ENCODE measurements around the gene PGA4.
"Not testable (repeated sequence)": the region's sequence is repeated elsewhere in the genome, so short reads cannot be mapped to it uniquely, and the experiment has no call there.

Gene PGA4

DNA sequence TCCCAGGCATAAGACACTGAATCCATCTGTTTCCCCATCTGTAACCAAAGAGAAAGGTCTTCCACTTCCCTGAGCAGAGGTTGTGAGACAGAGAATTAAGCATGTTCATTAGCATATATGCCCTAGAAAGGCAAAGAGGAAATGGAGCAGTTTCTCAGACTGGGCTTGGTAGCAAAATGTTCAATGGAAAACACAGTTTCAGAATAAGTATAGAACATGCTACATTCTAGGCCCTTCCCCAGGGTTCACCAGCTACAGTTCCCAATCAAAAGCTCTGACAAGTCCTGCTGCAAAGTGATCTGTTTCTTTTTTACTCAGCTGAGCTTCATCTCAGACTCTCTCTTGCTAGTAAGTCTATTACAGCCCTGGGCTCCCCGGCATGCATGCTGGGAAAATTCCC is 30.2 kb downstream of the PGA4 start:
- DNase-seq = not testable (repeated sequence)

DNA sequence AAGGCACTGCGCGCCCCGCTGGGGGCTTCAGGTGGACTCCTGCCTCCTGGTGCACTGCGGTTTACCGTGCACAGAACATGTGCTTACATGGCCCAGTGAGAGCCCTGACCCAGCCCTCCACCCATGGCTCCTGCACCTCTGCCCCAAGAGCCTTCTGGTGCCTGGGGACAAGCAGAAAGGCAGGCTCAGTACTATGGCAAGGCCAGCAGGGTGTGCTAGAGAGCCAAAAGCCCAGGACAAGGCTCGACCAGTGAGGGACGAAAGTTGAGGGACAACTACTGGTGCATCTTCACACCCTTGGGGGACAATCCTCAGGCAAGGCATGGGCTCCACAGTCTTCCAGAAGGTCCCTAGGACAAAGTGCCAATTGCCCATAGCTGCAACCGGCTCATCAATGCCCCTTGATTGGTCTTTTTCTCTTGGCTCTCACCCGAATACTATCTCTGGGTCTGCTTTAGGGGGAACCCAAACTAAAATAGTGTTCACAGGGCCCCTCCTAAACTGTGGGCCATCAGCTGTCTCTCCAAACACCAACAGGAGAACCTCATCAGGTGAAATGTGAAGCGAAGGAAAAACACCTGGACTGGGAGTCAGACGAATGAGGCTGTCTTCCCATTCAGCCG is 32.4 kb downstream of the PGA4 start:
- DNase-seq = peak; percentile 42

DNA sequence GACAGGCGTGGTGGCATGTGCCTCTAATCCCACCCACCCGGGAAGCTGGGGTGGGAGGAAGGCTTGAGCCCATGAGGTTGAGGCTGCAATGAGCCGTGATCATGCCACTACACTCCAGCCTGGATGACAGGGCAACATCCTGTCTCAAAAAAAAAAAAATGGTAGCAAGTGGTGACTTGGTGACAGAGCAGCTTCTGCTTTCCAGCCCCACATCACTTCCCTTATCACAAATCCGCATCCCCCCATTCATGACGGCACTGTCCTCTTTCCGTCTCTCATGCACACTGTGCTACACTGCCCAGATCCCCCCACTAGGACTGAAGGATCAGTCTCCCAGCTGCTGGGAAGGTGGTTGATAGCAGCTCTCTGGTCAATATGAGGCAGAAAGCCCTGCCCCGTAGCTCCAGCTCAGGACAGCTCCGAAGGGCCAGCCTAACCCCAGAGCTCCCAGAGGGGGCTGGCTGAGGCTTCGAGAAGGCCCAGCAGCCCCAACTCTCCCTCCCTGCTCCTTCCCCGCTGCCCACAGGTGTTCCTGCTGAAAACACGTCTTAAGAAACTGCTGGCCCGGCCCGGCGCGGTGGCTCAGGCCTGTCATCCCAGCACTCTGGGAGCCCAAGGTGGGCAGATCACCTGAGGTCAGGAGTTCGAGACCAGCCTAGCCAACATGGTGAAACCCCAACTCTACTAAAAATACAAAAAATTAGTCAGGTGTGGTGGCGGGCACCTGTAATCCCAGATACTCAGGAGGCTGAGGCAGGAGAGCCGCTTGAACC is 34.7 kb downstream of the PGA4 start:
- DNase-seq = peak; percentile 44

DNA sequence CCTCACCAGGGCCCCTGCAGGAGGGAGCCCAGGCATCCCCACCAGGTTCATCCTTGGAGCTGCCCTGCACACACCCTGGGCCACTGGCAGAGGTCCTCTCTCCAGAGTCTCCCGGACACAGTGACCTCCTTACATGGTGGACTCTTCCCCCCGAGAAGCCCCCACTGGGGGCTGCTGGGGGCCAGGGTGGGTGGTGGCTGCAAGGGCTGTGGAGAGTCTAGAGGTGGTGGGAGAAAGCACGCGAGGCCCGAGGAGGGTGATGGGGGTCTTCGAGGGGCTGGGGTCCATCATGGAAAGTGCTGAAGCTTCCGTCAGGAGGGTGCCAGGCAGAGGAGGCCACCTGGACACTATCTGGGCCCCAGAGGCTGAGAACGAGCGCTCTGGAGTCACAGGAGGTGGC is 36.4 kb downstream of the PGA4 start:
- no peak for DNase-seq

DNA sequence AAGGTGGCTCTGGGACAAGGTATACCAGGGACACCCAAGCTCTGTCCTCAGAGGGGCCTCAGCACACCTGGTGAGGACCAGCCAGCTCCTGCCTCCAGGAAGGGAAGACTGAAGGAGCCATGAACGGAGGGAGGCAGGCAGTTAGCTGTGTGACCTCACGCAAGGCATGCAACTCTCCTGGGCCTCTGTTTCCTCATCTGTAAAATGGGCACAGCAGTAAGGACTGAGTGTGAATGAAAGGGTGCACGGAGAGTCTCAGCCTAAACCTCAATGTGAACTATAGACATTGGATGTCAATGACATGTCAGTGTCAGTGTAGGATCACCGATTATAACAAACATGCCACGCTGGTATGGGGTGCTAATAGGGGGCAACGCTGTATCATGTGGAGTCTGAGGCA is 37.2 kb downstream of the PGA4 start:
- DNase-seq = no peak

DNA sequence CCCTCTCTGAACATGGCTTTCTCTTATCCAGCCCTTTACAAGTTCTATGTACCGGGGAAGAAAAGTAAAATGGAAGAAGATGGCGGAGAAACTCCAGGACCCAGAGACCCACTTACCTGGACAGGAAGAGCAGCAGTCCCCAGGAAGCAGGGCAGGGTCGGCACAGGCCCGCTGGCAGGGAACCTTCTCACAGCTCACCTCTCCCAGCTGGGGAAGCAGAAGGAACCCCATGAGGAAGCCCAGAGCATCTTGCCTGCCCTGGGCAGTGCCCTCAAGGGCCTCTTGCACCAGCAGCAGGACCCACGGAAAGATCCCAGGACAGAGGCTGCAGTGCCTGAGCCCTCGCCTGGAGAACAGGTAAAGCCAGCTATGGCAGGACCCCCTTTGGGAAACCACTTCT is 42.2 kb downstream of the PGA4 start:
- DNase-seq = no peak

DNA sequence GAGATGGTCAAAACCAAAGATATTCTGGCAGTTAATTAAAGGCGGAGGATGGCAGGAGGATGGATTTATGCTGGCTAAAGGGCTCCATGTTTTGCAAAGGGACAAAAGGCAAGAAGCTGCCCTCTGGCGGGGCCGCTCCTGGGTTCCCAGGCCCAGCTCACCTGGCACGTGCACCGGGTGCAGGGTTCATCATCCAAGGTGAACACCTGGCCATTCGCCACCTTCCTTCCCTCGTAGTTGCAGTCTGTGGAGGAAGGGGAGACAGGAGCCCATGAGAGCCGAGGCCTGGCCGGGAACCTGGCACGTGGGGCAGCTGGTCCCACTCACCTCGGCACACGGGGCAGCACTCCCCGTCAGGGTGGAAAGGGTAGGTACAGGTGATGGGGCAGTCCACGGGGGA is 42.6 kb downstream of the PGA4 start:
- no peak for DNase-seq

DNA sequence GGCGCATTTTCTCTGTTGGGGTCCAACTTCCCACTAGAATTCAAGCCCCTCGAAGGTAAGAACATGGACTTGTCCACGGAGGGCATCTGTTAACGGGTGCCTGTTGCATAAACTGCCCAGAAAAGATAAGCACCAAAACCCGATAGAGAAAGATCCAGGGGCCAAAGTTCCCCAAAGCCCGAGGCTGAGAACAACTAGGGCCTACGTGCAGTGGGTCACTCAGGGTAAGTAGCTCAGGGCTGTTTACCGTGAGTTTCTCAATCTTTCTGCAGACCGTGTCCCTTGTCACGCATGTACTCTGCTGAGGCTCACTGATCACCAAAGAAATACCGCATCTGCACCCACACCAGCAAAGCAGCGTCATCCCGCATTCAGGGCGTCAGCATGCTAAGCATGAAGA is 43.2 kb downstream of the PGA4 start:
- DNase-seq = no peak

DNA sequence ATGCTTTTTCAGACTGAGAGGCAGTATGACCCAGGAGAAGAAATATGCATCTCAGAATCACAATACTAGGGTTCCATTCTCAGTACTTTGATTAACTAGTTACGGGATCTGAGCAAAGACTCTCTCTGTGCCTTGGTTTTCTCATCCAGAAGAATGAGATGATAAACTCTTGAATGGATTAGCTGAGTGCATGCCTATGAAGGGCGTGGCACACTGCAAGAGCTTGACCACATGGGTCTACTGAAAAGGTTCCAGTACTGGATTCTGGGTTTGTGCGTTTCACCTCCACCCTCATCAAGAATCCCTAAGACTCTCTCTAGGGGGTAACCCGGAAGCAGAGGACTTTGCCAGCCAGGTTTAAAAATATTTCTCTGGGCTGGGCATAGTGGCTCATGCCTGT is 44.5 kb downstream of the PGA4 start:
- DNase-seq = no peak

DNA sequence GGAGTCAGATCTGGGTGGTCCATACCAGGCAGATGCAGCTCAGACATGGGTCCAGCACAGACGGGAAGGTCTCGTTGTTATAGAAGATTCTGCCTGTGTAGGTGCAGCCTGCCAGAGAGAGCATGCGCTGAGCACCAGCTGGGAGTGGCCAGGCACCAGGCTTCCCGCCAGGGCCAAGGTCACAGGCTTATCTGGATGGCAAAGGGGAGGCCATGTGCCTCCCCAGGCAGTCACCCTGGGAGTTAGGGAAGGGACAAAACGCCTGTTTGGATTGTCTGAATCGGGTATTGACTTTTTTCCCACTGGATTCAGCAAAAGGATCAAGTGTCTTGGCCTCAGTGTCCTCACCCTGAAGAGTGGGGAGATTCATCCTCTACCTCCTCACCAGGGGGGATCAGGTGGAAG is 45.3 kb downstream of the PGA4 start:
- no peak for DNase-seq

DNA sequence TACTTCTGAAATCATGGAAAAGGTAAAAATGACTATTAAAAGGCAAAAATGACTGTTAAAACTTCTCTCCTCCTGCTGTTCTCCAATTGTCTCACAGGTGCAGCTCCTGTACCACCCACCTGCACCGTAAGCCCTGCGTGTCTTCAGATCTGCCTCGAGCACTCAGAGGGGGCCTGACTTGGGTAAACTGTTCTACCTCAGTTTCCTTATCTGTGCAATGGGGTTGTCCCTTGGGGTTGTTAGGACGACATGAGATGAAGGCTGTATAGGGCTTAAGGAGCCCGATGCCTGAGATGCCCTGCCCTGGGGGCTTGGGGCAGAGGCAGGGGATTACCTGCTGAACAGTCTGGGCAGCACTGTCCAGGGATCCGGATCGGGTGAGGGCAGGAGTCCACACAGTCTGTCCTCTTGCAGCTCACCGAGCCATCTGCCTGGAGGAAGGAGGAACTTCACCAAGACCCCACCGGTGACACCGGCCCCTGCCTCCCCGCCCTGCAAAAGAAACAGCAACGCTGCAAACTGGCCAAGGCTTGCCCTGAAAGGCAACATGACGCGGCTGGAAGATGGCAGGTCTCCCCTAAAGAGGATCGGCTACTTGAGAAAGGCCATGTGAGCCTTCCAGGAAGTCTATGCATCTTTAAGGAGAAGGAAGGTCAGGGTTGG is 46.6 kb downstream of the PGA4 start:
- no peak for DNase-seq

DNA sequence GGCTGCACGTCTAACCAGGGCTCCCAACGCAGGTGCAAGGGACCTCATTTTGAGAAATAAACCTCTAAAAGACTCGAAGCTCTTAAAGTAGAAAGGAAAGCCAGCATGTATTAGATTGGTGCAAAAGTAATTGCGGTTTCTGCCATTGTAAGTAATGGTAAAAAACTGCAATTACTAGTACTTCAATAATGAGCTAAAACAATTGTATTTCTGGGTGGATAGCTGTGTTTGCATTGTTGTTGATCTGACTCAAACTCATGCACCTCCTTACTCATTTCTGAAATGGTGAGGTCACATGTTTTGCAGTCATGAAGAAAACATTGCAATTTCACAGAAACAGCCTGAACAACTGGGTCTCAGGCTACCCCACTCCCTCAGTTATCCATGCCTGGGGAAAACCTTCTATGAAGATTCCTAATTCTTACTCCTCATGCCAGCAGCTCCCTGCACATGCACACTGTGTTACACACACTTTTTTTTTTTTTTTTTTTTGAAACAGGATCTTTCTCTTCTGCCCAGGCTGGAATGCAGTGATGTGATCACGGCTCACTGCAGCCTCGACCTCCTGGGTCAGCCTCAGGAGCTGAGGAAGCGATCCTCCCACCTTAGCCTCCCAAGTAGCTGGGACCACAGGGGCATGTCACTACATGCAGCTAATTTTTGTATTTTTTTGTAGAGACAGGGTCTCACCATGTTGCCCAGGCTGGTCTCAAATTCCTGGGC is 48.4 kb downstream of the PGA4 start:
- DNase-seq = no peak

DNA sequence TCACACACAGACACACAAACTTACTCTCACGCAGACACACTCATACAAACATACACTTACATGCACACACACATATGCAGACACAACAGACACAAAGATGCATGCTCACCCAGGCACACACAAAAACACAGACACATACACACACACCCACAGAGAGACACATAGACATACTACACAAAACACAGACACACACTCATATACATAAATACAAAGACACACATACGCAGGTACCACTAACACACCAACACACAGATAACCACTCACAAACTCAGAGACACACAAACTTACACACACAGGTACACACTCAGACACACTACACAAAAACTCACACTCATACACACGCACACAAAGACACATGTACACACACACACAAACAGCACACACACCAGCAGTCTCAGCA is 50.6 kb downstream of the PGA4 start:
- no peak for DNase-seq

DNA sequence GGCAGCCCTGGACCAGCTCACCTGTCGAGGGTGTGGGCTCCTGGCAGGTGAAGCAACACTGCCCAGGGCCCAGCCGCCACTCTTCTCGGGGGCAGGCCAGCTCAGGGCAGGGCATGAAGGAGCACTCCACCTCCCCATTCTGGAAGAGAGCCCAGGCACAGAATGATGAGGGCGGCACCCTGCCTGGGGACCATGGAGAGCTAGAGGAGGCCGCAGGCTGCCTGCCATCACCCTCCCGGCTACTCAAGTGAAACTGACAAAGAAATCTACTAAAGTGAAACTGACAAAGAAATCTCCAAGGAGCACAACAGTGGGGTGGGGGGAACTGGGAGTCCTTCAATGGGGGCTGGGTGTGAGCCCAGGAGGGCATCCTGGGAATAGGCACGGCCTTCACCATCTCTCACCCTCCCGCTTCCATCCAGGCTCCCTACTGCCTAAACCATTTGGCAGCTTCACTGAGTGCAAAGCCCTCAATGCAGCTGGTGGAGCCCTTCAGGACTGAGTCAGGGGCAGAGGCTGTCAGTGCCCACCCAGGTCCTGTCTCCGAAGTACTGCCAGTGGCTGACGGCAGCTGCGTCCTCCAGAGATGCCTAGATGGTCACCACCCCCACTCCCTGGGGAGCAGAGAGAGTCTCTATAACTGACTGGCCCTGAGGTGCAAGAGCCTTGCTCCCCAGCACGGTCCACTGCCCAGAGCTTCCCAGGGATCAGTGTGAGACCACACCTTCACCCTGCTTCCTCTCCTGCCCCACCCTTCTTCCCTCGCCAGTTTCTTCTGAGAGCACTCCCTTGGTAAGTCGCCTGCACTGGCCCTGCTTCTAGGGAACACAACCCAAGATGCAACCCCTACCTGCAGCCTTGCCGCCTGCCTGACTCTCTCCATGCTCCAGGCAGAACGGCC is 51.3 kb downstream of the PGA4 start:
- no peak for DNase-seq

DNA sequence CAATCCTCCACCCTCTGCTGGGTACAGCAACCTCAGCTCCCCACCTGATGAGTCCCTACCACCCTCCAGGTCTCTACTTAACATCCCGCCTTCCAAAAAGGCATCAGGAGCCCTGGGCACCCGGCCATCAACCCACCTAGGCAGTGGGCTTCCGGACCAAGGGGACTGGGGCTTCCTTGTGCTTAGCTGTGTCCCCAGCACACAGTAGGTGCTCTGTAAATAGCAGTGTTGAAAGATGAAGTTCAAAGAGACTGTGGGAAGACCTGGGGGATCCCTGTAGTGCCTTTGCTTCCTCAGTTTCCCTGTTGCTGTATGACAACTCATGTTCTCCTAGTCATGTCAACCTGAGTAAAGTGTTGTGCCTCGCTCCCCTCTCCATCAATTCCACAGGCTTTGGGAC is 51.9 kb downstream of the PGA4 start:
- no peak for DNase-seq

DNA sequence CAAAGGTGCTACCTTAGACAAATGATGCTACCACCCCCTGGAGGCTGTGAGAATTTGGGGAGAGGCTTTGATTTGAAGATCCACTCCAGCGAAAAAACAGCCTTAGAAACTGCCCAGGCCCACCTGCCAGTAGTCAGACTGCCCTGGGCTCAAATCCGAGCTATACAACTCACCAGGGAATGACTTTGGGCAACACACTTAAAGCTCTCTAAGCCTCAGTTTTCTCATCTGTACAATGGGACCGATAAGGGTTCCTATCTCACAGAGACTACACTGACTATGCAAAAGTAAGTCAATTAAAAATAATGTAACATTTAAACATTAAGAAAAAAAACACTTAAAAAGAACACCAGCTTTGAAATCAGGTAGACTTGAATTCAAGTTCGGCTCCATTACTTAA is 53.0 kb downstream of the PGA4 start:
- no peak for DNase-seq

DNA sequence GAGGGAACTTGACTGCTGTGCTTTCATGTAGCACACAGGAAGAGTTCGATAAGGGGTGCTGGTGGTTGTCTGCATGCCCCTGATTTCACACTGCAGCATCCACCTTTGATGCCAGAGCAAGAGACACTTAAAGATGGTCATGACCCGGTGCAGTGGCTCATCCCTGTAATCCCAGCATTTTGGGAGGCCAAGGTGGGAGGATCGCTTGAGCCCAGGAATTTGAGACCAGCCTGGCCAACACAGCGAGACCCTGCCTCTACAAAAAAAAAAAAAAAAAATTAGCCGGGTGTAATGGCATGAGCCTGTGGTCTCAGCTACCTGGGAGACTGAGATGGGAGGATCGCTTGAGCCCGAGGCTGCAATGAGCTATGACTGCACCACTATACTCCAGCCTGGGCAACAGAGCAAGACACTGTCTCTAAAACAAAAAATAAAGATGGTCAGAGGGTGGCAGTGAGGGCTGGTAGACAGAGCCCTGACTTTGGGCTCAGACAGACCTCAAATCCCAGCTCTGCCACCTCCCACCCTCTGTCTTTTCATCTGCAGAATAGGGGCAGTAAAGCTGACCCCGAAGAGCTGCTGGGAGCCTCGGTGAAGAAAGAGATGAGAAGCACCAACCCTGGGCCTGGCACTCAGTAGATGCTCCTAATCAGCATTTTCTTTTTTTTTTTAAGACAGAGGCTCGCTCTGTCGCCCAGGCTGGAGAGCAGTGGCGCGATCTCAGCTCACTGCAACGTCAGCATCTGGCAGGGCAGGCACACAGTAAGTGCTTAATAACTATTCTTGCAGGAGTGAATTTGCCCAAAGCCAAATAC is 55.2 kb downstream of the PGA4 start:
- no peak for DNase-seq

DNA sequence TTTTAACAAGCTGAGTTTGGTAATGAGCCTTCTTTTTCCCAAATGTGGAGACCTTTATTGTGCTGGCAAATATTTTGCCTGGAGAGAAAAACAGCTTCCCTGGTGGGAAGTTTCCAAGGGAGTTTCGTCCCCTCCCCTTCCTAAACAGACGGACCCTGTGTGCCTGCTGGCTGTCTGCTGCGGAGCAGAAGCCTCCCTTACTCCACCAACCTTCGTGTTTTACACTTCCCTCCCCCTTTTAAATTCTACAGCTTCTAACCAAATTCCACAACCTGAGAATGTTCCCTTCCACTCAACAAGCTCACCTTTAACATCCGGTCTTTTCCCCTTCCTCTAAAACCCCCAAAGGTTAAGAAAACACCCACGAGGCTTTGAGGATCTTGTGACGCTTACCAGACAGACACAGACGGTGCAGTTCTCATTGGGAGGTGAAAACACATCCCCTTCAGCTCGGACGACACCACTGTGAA is 55.9 kb downstream of the PGA4 start:
- no peak for DNase-seq

DNA sequence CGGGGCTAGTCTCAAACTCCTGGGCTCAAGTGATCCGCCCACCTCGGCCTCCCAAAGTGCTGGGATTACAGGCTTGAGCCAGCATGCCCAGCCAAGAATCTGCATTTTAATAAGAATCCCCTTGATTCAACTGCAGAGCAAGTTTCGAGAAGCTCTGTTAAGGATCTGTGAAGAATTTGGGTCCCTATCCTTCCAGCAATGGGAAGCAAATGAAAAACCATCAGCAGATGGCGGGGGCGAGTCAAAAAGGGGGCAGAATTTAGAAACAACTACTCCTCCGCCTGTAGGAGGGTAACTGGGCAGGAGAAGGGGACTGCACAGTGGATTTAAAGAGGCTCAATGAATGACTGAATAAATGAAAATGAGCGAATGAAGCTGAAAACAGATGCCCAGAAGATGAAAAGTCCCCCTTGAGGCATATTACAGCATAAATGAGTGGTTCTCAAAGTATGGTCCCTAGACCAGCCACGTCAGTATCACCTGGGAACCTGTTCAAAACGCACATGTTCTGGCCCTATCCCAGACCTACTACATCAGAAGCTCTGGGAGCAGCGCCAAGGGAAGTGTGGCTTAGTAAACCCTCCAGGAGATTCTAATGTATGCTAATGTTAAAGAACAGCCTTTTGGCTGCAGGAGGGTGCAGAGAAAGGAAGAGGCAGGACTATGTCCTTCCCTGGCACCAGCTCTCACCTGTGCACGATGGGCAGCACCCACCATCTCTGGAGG is 58.0 kb downstream of the PGA4 start:
- no peak for DNase-seq

DNA sequence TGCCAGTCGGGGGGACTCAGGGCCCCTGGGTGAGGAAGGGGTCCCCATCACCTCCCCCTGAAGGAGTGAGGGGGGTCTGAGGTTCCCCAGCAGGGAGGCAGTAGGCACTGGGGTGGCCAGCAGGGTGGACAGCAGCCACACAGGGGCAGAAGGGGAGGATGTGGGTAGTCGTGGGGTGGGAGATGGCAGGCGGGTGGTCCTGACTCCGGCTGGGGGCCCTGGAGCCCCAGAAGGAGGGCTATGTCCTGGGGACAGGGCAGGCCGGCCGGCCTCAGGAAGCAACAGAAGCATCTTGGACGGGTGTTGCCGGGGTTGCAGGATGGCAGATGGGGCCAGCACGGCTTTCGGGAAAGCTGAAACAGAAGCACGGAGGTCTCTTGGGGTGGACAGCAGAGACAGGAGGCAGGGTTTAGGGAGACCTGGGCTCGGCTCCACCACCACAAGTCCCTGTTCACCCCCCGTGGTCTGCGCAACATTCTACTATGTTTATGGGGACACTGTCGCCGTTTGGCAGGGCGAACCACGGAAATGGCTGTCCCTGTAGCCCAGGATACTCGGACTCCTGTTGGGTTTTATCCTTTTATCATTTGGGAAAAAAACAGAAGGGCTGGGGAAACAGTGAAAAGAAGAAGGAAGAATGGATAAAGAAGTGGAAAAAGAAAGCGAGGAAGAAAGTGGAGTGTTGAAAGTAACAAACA is 58.9 kb downstream of the PGA4 start:
- DNase-seq = no peak

Data from GDM1 (cell line).